Keratinocyte (primary cell): Measurements from ENCODE around the gene MBTD1. TPM values are rescaled to one million over a fixed set of nuclear protein-coding genes. Genes with fewer than 3 reads are reported as not detected.

Source experiments
- DNase-seq: peaks from one replicate; pipeline ENCODE4 v3.0.0-alpha.2; 2011; ENCODE audit warnings: low read depth, missing footprints, low spot score
- FAIRE-seq: peaks from 2 replicates; lab custom pipeline; 2011; peaks lifted over from hg19 to GRCh38; lab: Jason Lieb, UNC
- H2AFZ ChIP-seq: 2 replicates; pipeline ENCODE4 v1.6.0; 2012; ENCODE audit warnings: low read length, control low read depth, inconsistent platforms; ENCODE audit not compliant: control insufficient read depth
- H3K27ac ChIP-seq: 2 replicates; pipeline ENCODE4 v1.5.1; 2011; ENCODE audit warnings: low read length; ENCODE audit not compliant: control insufficient read depth, insufficient read depth
- H3K27me3 ChIP-seq: 3 replicates; pipeline ENCODE4 v1.6.0; 2011; ENCODE audit warnings: low read length; ENCODE audit not compliant: control insufficient read depth, insufficient read depth; ENCODE audit errors: extremely low read depth
- H3K36me3 ChIP-seq, 2 experiments: 2 replicates in 1 of 2; 3 replicates in 1 of 2; pipeline ENCODE4 v1.5.1; 2011; ENCODE audit warnings: low read length in 2 of 2, mild to moderate bottlenecking in 1 of 2; ENCODE audit not compliant: control insufficient read depth in 2 of 2, insufficient read depth in 2 of 2; ENCODE audit errors: extremely low read depth in 1 of 2
- H3K4me1 ChIP-seq: 3 replicates; pipeline ENCODE4 v1.5.1; 2011; ENCODE audit warnings: low read length; ENCODE audit not compliant: control insufficient read depth, insufficient read depth; ENCODE audit errors: extremely low read depth
- H3K4me2 ChIP-seq: 3 replicates; pipeline ENCODE4 v1.6.0; 2011; ENCODE audit warnings: low read depth, low read length; ENCODE audit not compliant: control insufficient read depth, insufficient read depth; ENCODE audit errors: extremely low read depth
- H3K4me3 ChIP-seq, 3 experiments: fragments of 200-600 bp in 1 of 3; sonication (generic) in 1 of 3; 2 replicates in 2 of 3; 3 replicates in 1 of 3; pipeline ENCODE4 v1.5.1; 2011 to 2016; ENCODE audit warnings: low read length in 3 of 3, mild to moderate bottlenecking in 3 of 3, control low read depth in 2 of 3, inconsistent platforms in 1 of 3, low read depth in 1 of 3, mixed read lengths in 1 of 3, mixed run types in 1 of 3, moderate library complexity in 1 of 3; ENCODE audit not compliant: control insufficient read depth in 2 of 3, insufficient read depth in 2 of 3; ENCODE audit errors: extremely low read depth in 1 of 3
- H3K79me2 ChIP-seq: 2 replicates; pipeline ENCODE4 v1.6.0; 2012; ENCODE audit warnings: low read length; ENCODE audit not compliant: control insufficient read depth, insufficient read depth
- H3K9ac ChIP-seq: 3 replicates; pipeline ENCODE4 v1.6.0; 2011; ENCODE audit warnings: low read length; ENCODE audit not compliant: control insufficient read depth, insufficient read depth; ENCODE audit errors: extremely low read depth
- H3K9me1 ChIP-seq: 3 replicates; pipeline ENCODE4 v1.6.0; 2011; ENCODE audit warnings: low read length; ENCODE audit not compliant: control insufficient read depth, insufficient read depth; ENCODE audit errors: extremely low read depth
- H3K9me3 ChIP-seq: 2 replicates; pipeline ENCODE4 v1.5.1; 2012; ENCODE audit warnings: low read depth, low read length; ENCODE audit not compliant: control insufficient read depth
- H4K20me1 ChIP-seq: 3 replicates; pipeline ENCODE4 v1.6.0; 2011; ENCODE audit warnings: low read length; ENCODE audit not compliant: control insufficient read depth, insufficient read depth; ENCODE audit errors: extremely low read depth
- CTCF ChIP-seq, 3 experiments: IDR thresholded peaks in 1 of 3; conservative IDR thresholded peaks in 1 of 3; optimal IDR thresholded peaks in 1 of 3; 2 replicates in 2 of 3; 3 replicates in 1 of 3; pipeline versions ENCODE3 to v1.5.1; 2011; ENCODE audit warnings: low read length in 3 of 3, mild to moderate bottlenecking in 3 of 3, moderate library complexity in 2 of 3, control low read depth in 1 of 3, inconsistent platforms in 1 of 3; ENCODE audit not compliant: insufficient read depth in 2 of 3; ENCODE audit errors: extremely low read depth in 1 of 3
- EZH2 ChIP-seq: IDR thresholded peaks from one replicate; pipeline ENCODE4 v1.6.1; 2012; ENCODE audit warnings: inconsistent platforms, mild to moderate bottlenecking, low read length, moderate library complexity
- dilution Hi-C: fragments of 300-500 bp; cut with MboI; formaldehyde crosslinking; loops from one replicate; pipeline ENCODE4 v1.7.0; 2020; ENCODE audit warnings: low sequenced_read_pairs; ENCODE audit not compliant: extremely low pct_ligation_motif_present
- polyA plus RNA-seq, 5 experiments: library from polyadenylated mRNA; depleted of rRNA in 3 of 5; stranded (reverse) in 3 of 5; stranded (forward) in 1 of 5; unstranded in 1 of 5; fragments of >200 nt; gene quantifications; 1 replicate in 1 of 5; 2 replicates in 3 of 5; 3 replicates in 1 of 5; pipeline versions ENCODE4 v1.2.1 to v1.2.3, GENCODE V29; 2011 to 2012; ENCODE audit warnings: missing spikeins in 2 of 5, low read depth in 1 of 5, low replicate concordance in 1 of 5

The MBTD1 gene
- polyA plus RNA-seq, 1 donor (not counting 4 experiments of a cell fraction or from before 2014, with no cell fraction given) = 7.0 TPM

- Histone ChIP-seq H3K27ac (no peak overlapping the region), H3K36me3 (peaks cover 23 to 42% of the 10 kb centered on the region in 2 experiments), H4K20me1 (peaks cover 3% of the 10 kb centered on the region), H2AFZ (no peak overlapping the region), H3K4me1 (no peaks in the 10 kb centered on the region), H3K4me2 (no peak overlapping the region), H3K79me2 (no peaks in the 10 kb centered on the region), H3K9me1 (no peaks in the 10 kb centered on the region), H3K9ac (no peak overlapping the region), H3K9me3 (no peaks in the 10 kb centered on the region), H3K4me3 (no peak overlapping the region), H3K27me3 (no peaks in the 10 kb centered on the region)
- no peak for TF ChIP-seq CTCF (optimal IDR thresholded peaks at IDR 0.05 in 1 of 3, IDR thresholded peaks at IDR 0.05 in 1 of 3, conservative IDR thresholded peaks at IDR 0.05 in 1 of 3; ENCODE audit: extremely low read depth in 1 of 3, insufficient read depth in 2 of 3, low read length in 3 of 3)
- no peak for TF ChIP-seq EZH2
- FAIRE-seq = no peak
- DNase-seq = no peak
- dilution Hi-C loops = no loop called here
These were observed 19.3 kb upstream of the MBTD1 start for GRCh38 chr17:51279183-51279582.

- Histone ChIP-seq H3K4me3 (no peak overlapping the region), H3K79me2 (peaks cover 10% of the 10 kb centered on the region), H3K9ac (no peak overlapping the region), H3K27ac (no peak overlapping the region), H3K9me3 (no peaks in the 10 kb centered on the region), H3K27me3 (no peaks in the 10 kb centered on the region), H3K4me1 (no peaks in the 10 kb centered on the region), H2AFZ (no peak overlapping the region), H3K4me2 (no peak overlapping the region), H4K20me1 (peaks cover 3% of the 10 kb centered on the region), H3K36me3 (peaks cover 20 to 47% of the 10 kb centered on the region in 2 experiments), H3K9me1 (no peaks in the 10 kb centered on the region)
- DNase-seq (no peak), FAIRE-seq (no peak)
- TF ChIP-seq CTCF (optimal IDR thresholded peaks at IDR 0.05 in 1 of 3, IDR thresholded peaks at IDR 0.05 in 1 of 3, conservative IDR thresholded peaks at IDR 0.05 in 1 of 3; ENCODE audit: extremely low read depth in 1 of 3, insufficient read depth in 2 of 3, low read length in 3 of 3) (no peak), EZH2 (no peak)
- dilution Hi-C loops = no loop called here
These were observed 15.5 kb upstream of the MBTD1 start for GRCh38 chr17:51275381-51275780.
